COLO668 (cell line): ENCODE results near the gene GRB10.

Experiments used
- DNase-seq: peaks from one replicate; lab custom pipeline; 2025; ENCODE audit not compliant: unreplicated experiment; lab: John Stamatoyannopoulos, UW

GRB10 gene

GRCh38 chr7:50658696-50659095 lies 124.0 kb downstream of the GRB10 start:
- DNase-seq, result no peak

- no peak for DNase-seq
Measured at GRCh38 chr7:50657912-50658311, 124.8 kb downstream of the GRB10 start.

- DNase-seq, result no peak
Measured at GRCh38 chr7:50657341-50657873, 125.3 kb downstream of the GRB10 start.

- DNase-seq, result no peak
Measured at GRCh38 chr7:50656141-50656895, 126.4 kb downstream of the GRB10 start.

- DNase-seq, result no peak
Measured at GRCh38 chr7:50655490-50655889, 127.2 kb downstream of the GRB10 start.

GRCh38 chr7:50655020-50655419 lies 127.7 kb downstream of the GRB10 start:
- no peak for DNase-seq

- DNase-seq, result no peak
Measured at GRCh38 chr7:50653981-50654425, 128.7 kb downstream of the GRB10 start.

GRCh38 chr7:50653126-50653864 lies 129.4 kb downstream of the GRB10 start:
- DNase-seq, result no peak

GRCh38 chr7:50652400-50653125 lies 130.1 kb downstream of the GRB10 start:
- no peak for DNase-seq

GRCh38 chr7:50651271-50651989 lies 131.3 kb downstream of the GRB10 start:
- DNase-seq, result no peak

GRCh38 chr7:50650057-50650664 lies 132.5 kb downstream of the GRB10 start:
- DNase-seq, result no peak

- DNase-seq, result no peak
Measured at GRCh38 chr7:50649259-50649885, 133.3 kb downstream of the GRB10 start.

GRCh38 chr7:50648570-50649169 lies 134.0 kb downstream of the GRB10 start:
- no peak for DNase-seq

GRCh38 chr7:50648076-50648475 lies 134.6 kb downstream of the GRB10 start:
- no peak for DNase-seq

- DNase-seq, result no peak
Measured at GRCh38 chr7:50647286-50647980, 135.3 kb downstream of the GRB10 start.

- no peak for DNase-seq
Measured at GRCh38 chr7:50646069-50646468, 136.6 kb downstream of the GRB10 start.

GRCh38 chr7:50645186-50645585 lies 137.5 kb downstream of the GRB10 start:
- no peak for DNase-seq

- DNase-seq, result no peak
Measured at GRCh38 chr7:50644586-50644985, 138.1 kb downstream of the GRB10 start.

- DNase-seq, result no peak
Measured at GRCh38 chr7:50644114-50644513, 138.6 kb downstream of the GRB10 start.
